ENCODE measurements around the gene MED20.
"Not testable (repeated sequence)": the region's sequence is repeated elsewhere in the genome, so short reads cannot be mapped to it uniquely, and the experiment has no call there.

The MED20 gene

GRCh38 chr6:41954668-41955067, 33.7 kb upstream of the MED20 start:
- no peak for DNase-seq (ENCODE audit: low read depth)
- TF ChIP-seq CTCF (IDR thresholded peaks at IDR 0.05; ENCODE audit: low read length, missing control alignments): no peak
- H3K4me3 ChIP-seq (replicated peaks; ENCODE audit: low read depth, low read length): no peak overlapping the region

GRCh38 chr6:41947581-41948220, 26.8 kb upstream of the MED20 start:
- no peak overlapping the region for H3K4me3 ChIP-seq (replicated peaks; ENCODE audit: low read depth, low read length)
- DNase-seq (ENCODE audit: low read depth): no peak
- no peak for TF ChIP-seq CTCF (IDR thresholded peaks at IDR 0.05; ENCODE audit: low read length, missing control alignments)

- DNase-seq (ENCODE audit: low read depth): no peak
- TF ChIP-seq CTCF (IDR thresholded peaks at IDR 0.05; ENCODE audit: low read length, missing control alignments): no peak
- no peak overlapping the region for H3K4me3 ChIP-seq (replicated peaks; ENCODE audit: low read depth, low read length)
These were observed 22.5 kb upstream of the MED20 start for GRCh38 chr6:41943456-41943855.

- not testable (repeated sequence) for H3K4me3 ChIP-seq (replicated peaks; ENCODE audit: low read depth, low read length); DNase-seq (ENCODE audit: low read depth)
These were observed 21.9 kb upstream of the MED20 start for GRCh38 chr6:41942882-41943281.

GRCh38 chr6:41942067-41942851, 21.3 kb upstream of the MED20 start:
- DNase-seq (ENCODE audit: low read depth): peak; percentile 83
- TF ChIP-seq CTCF (IDR thresholded peaks at IDR 0.05; ENCODE audit: low read length, missing control alignments): no peak
- H3K4me3 ChIP-seq (replicated peaks; ENCODE audit: low read depth, low read length): peak overlapping the region; percentile 93

- DNase-seq (ENCODE audit: low read depth): peak; percentile 91
- peak within 1 kb of the TSS; percentile 93 for H3K4me3 ChIP-seq (replicated peaks; ENCODE audit: low read depth, low read length)
- TF ChIP-seq CTCF (IDR thresholded peaks at IDR 0.05; ENCODE audit: low read length, missing control alignments): no peak
These were observed 20.5 kb upstream of the MED20 start, which contains the start of gene CCND3 for GRCh38 chr6:41941280-41942066. CCND3 (minus strand) TSS chr6:41941808; CDS start chr6:41941649, 159 bp downstream.

- peak overlapping the region; percentile 93 for H3K4me3 ChIP-seq (replicated peaks; ENCODE audit: low read depth, low read length)
- DNase-seq (ENCODE audit: low read depth): peak; percentile 53
- no peak for TF ChIP-seq CTCF (IDR thresholded peaks at IDR 0.05; ENCODE audit: low read length, missing control alignments)
These were observed 19.9 kb upstream of the MED20 start for GRCh38 chr6:41940759-41941279.
